Chondrocyte (in vitro differentiated cells): ENCODE measurements around the gene RBM26. TPM values are rescaled to one million over a fixed set of nuclear protein-coding genes. Genes with fewer than 3 reads are reported as not detected.
"Not testable (repeated sequence)": the region's sequence is repeated elsewhere in the genome, so short reads cannot be mapped to it uniquely, and the experiment has no call there.

ENCODE experiments used
- DNase-seq: peaks from one replicate; pipeline ENCODE4 v3.0.0; 2021; ENCODE audit warnings: mixed read lengths, low spot score
- H3K27ac Mint-ChIP-seq: one replicate; pipeline ENCODE4 v1.8.0; 2021; ENCODE audit warnings: mild to moderate bottlenecking, moderate library complexity, mixed read lengths; ENCODE audit not compliant: unreplicated experiment
- H3K27me3 Mint-ChIP-seq: 2 replicates; pipeline ENCODE4 v1.8.0; 2021; ENCODE audit warnings: low read depth, mixed read lengths
- H3K36me3 Mint-ChIP-seq: 2 replicates; pipeline ENCODE4 v1.8.0; 2021; ENCODE audit warnings: low read depth, mixed read lengths
- H3K4me1 Mint-ChIP-seq: 2 replicates; pipeline ENCODE4 v1.8.0; 2021; ENCODE audit warnings: low read depth, mild to moderate bottlenecking, mixed read lengths
- H3K4me3 Mint-ChIP-seq: one replicate; pipeline ENCODE4 v1.8.0; 2021; ENCODE audit warnings: mild to moderate bottlenecking, moderate library complexity, mixed read lengths; ENCODE audit not compliant: unreplicated experiment
- H3K9me3 Mint-ChIP-seq: 2 replicates; pipeline ENCODE4 v1.8.0; 2021; ENCODE audit warnings: low read depth, mixed read lengths
- CTCF ChIP-seq: fragments of 200-600 bp; sonication (generic); IDR thresholded peaks from 2 replicates; pipeline ENCODE4 v1.5.0; 2021; ENCODE audit warnings: antibody characterized with exemption, mild to moderate bottlenecking, moderate library complexity
- total RNA-seq: library from RNA; stranded (reverse); gene quantifications from 3 replicates; pipeline ENCODE4 v1.2.1, GENCODE V29; 2021

Gene RBM26
- total RNA-seq, 1 donor from 2014 or later = 29.1 TPM

GRCh38 chr13:79360095-79360494, 46.0 kb downstream of the RBM26 start:
- TF ChIP-seq CTCF = no peak
- Mint-ChIP-seq H3K27ac (no peak overlapping the region), H3K4me1 (no peaks in the 10 kb centered on the region), H3K4me3 (no peak overlapping the region), H3K9me3 (no peaks in the 10 kb centered on the region), H3K36me3 (peaks cover 21% of the 10 kb centered on the region), H3K27me3 (no peaks in the 10 kb centered on the region)
- DNase-seq = no peak

GRCh38 chr13:79359064-79359463, 47.0 kb downstream of the RBM26 start:
- no peak for TF ChIP-seq CTCF
- no peak for DNase-seq
- H3K27ac Mint-ChIP-seq = no peak overlapping the region
- no peaks in the 10 kb centered on the region for H3K27me3 Mint-ChIP-seq
- H3K4me1 Mint-ChIP-seq = peaks cover under 1% of the 10 kb centered on the region
- H3K9me3 Mint-ChIP-seq = no peaks in the 10 kb centered on the region
- no peak overlapping the region for H3K4me3 Mint-ChIP-seq
- peaks cover 22% of the 10 kb centered on the region for H3K36me3 Mint-ChIP-seq

GRCh38 chr13:79354285-79354684, 51.8 kb downstream of the RBM26 start:
- no peaks in the 10 kb centered on the region for H3K27me3 Mint-ChIP-seq
- H3K36me3 Mint-ChIP-seq = peaks cover 16% of the 10 kb centered on the region
- peaks cover 41% of the 10 kb centered on the region for H3K4me1 Mint-ChIP-seq
- H3K9me3 Mint-ChIP-seq = no peaks in the 10 kb centered on the region
- no peak for DNase-seq
- TF ChIP-seq CTCF = no peak
- H3K27ac Mint-ChIP-seq = peak overlapping the region; percentile 60
- no peak overlapping the region for H3K4me3 Mint-ChIP-seq

- no peak for TF ChIP-seq CTCF
- Mint-ChIP-seq H3K4me3 (no peak overlapping the region), H3K4me1 (peaks cover 41% of the 10 kb centered on the region), H3K36me3 (peaks cover 10% of the 10 kb centered on the region), H3K9me3 (no peaks in the 10 kb centered on the region), H3K27ac (peak overlapping the region; percentile 60), H3K27me3 (no peaks in the 10 kb centered on the region)
- DNase-seq = no peak
Measured at GRCh38 chr13:79353693-79354092, 52.4 kb downstream of the RBM26 start.

GRCh38 chr13:79352107-79352506, 53.9 kb downstream of the RBM26 start:
- no peak for DNase-seq
- Mint-ChIP-seq H3K27ac (peak overlapping the region; percentile 60), H3K9me3 (no peaks in the 10 kb centered on the region), H3K36me3 (peaks cover 7% of the 10 kb centered on the region), H3K4me1 (peaks cover 41% of the 10 kb centered on the region), H3K27me3 (no peaks in the 10 kb centered on the region), H3K4me3 (no peak overlapping the region)
- no peak for TF ChIP-seq CTCF

DNA sequence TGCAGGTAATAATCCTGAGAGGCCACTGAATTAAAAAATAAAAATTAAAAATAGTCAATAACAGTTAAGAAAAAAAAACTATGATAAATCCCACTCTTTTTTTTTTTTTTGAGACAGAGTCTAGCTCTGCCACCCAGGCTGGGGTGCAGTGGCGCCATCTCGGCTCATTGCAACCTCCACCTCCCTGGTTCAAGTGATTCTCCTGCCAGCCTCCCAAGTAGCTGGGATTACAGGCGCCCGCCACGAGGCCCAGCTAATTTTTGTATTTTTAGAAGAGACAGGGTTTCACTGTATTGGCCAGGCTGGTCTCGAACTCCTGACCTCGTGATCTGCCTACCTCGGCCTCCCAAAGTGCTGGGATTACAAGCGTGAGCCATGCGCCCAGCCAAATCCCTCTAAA, 56.4 kb downstream of the RBM26 start:
- not testable (repeated sequence) for H3K4me3 Mint-ChIP-seq, H3K36me3 Mint-ChIP-seq, DNase-seq, H3K9me3 Mint-ChIP-seq, H3K27ac Mint-ChIP-seq, H3K27me3 Mint-ChIP-seq
- H3K4me1 Mint-ChIP-seq = peaks cover 41% of the 10 kb centered on the region
